NCI-H2029 treated with DMSO at 0.1 percent for 48 hours (cell line): ENCODE data around the gene SPATA2.
A peak's percentile ranks its signal among the peaks of the same experiment; 100 is the strongest.

ENCODE experiments used
- DNase-seq: peaks from one replicate; lab custom pipeline; 2025; lab: John Stamatoyannopoulos, UW

The SPATA2 gene

DNA sequence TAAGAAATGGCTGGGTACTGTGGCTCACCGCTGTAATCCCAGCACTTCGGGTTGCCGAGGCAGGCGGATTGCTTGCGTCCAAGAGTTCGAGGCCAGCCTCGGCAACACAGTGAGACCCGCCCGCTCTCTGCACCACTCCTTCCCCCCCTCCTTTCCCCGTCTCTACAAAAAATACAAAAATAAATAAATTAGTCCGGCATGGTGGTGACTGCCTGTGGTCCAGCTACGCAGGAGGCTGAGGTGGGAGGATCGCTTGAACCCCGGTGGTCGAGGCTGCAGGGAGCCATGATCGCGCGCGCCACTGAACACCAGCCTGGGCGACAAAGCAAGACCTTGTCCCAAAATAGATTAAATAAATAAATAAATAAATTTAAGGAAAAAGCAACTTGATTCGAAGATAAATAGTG is 20.4 kb upstream of the SPATA2 start:
- DNase-seq, result no peak

DNA sequence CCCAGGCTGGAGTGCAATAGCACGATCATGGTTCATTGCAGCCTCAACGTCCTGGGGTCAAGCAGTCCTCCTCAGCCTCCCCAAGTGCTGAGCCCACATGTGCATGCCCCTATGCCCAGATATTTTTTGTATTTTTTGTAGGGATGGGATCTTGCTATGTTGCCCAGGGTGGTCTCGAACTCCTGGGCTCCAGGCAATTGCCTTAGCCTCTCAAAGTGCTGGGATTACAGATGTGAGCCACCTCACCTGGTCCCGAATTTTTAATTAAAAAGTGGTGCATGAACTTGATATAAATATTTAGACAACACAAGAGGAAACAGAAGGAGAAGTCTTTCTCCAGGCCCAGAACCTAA is 13.8 kb upstream of the SPATA2 start:
- DNase-seq, result no peak

DNA sequence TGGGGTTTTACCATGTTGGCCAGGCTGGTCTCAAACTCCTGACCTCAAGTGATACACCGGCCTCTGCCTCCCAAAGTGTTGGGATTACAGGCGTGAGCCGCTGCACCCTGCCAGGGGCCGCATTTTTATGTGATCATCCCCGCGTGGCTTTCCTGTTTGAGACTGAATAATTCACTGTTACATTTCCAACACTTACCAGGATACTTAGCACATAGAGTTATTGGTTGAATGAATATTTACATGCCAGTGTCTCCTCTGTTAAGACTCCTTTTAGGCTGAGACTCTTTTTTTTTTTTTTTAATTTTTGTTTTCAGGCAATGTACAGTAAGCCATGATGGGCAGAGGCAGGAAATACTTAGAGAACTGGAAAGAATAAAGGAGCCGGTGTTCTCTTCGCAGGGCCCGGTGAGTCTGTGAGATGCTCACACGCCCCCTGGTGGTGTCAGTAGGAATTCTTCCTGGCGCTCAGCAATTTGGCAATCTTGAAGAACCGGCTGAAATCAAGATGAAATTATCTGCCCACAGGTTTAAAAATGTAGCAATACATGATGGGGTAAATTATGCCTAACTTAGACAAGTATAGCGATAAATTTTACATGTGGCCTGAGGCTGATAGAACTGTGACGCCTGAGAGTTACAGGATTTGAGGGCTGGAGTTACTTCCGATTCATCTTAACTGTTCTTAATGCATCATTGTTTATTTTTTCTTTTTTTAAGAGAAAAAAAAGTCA is 13.2 kb upstream of the SPATA2 start:
- DNase-seq, result peak; percentile 80

DNA sequence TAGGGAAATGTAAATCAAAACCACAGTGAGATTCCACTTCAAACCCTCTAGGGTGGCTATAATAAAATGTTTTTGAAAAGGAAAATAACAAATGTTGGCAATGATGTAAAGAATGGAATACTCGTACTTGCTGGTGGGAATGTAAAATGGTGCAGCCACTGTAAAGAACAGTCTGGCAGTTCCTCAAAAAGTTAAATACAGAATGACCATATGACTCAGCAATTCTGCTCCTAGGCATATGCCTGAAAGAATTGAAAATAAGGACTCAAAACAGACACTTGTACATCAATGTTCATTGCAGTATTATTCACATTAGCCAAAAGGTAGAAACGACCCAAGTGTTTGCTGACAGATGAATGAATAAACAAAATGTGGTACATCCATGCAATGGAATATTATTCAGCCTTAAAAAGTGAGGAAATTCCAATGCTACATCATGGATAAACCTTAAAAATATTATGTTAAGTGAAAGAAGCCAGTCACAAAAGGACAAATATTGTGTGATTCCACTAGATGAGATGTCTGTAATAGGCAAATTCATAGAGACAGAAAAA is 10.6 kb upstream of the SPATA2 start:
- DNase-seq, result no peak

DNA sequence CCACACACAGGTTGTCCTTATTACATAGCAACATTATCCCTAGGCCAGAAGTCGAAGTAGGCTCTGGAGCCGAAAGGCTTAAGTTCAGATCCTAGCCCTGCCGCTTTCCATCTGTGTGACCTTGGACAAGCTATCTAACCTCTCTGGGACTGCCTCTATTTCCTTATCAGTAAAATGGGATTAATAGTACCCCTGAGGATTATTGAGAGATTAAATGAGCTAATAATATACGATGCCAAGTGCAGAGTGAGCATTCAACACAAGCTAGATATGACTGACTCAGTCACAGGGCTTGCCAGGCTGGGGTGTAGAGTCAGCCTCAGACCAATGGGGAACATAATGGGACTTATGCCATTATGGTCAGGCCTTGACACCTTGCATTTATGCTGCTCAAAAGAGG is 8.9 kb upstream of the SPATA2 start:
- DNase-seq, result no peak

DNA sequence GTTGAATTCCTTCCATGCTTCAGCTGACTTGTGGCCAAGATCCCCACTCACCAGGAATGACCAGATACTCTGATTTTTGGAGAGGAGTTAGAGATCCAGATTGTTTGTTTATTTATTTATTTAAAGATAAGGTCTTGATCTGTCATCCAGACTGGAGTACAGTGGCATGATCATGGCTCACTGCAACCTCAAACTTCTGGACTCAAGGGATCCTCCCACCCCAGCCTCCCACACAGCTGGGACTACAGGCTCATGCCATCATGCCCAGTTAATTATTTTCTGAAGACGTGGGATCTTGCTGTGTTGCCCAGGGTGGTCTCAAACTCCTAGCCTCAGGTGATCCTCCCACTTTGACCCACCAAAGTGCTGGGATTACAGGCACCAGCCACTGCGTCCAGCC is 4.1 kb upstream of the SPATA2 start:
- no peak for DNase-seq

DNA sequence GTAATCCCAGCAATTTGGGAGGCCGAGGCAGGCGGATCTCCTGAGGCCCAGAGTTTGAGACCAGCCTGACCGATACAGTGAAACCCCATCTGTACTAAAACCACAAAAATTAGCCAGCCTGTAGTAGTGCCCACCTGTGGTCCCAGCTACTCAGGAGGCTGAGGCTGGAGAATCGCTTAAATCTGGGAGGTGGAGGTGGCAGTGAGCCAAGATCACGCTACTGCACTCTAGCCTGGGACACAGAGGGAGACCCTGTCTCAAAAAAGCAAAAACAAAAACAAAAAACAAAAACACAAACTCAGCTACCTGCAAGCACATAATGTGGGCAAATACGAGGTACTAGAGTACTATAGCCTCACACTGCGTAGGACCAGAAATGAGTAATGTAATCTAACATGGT is 3.7 kb upstream of the SPATA2 start:
- no peak for DNase-seq

DNA sequence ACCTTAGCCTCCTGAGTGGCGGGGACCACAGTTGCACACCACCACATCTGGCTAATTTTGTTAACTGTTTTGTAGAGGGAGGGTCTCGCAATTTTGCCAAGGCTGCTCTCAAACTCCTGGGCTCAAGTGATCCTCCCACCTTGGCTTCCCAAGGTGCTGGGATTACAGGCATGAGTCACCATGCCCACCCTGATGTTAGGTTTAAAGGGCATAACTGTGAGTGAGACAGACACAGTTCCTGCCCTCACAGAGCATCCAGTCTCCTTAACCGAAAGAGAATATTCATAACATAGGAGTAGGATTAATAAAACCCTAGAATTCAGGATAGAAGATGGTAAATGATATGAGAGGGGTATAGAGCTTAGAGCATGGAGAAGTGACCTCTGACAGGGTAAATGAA is 3.1 kb upstream of the SPATA2 start:
- DNase-seq, result no peak

DNA sequence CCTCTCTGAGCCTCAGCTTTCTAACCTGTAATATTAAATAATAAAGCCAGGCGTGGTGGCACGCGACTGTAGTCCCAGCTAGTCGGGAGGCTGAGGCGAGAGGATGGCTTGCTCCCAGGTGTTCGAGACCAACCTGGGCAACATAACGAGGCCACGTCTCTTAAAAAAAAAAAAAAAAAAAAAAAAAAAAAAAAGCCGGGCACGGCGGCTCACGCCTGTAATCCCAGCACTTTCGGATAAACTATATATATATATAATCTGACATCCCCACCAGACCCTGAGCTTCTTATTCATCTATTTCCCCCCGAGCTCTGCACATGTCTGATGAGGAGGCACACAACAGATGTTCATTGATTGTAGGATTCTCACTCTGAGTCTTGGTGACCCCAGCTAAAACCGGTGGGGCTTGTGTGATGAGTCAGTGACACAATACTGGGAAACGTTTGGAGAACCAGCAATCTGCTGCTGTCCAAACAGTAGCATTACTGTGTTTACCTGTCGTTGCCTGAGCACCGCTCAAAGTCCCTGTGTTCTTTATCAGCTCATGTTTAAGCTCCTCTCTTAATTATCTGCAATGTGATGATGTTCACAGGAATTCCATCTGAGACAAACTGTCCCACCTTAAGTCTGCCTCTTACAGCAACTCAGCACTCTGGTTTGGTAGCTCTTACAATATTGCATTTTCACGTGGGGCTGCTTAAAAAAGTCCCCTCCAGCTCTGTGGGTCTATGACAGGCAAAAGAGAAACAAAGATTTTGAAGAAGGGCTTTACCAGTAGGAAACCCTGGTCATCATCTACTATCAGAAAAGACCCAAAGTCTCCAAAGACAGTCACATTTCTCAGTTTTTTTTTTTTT is 1.0 kb upstream of the SPATA2 start:
- DNase-seq, result peak; percentile 83

DNA sequence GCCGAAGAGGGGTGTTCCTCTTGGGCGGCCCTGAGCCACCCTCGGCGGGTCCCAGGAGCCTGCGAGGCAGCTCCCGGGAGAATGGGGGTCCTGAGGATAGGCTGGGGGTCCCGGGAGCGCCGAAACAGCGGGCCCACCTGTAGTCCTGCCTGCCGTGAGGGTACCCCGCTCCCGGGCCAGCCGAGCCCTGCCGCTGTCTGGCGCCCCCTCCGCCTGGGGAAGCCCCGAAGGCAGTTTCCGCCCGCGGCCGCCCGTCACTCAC is 280 bp downstream of the SPATA2 start:
- no peak for DNase-seq

DNA sequence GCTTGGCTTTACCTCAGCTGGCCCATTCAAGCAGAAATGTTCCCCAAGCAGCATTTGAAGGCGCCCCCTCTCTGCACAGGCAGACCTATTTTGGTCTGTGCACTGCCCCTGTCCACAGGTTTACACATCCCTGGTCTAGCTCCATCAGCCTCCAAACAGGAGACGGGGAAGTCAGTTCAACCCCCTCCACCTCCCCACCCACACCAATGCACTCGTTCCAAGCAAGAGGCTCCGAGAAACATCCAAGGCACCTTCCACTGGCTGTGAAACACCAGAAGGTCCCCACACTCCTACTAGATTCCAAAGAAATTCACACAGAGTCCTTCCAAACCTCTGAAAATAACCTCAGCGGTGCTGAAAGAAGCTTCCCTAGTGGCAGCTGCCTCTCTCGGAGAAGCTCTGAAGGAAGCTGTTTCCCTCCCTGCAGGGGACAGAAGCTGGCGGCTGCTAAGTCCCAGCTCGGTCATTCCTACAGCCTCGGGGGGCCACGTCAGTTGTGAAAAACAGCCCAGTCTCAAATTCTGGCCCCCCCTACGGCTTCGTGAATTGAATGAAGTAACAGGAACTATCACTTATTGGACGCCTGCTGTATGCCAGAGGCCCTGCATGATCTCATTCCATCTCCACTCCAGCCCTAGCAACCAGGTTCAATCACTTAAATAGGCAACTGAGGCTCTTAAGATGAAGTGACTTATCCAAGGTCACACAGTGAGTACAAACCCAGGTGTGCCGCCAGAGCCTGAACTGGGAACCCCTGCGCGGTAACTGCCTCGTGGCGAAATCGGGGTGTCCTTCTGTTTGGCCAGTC is 815 bp downstream of the SPATA2 start:
- no peak for DNase-seq

DNA sequence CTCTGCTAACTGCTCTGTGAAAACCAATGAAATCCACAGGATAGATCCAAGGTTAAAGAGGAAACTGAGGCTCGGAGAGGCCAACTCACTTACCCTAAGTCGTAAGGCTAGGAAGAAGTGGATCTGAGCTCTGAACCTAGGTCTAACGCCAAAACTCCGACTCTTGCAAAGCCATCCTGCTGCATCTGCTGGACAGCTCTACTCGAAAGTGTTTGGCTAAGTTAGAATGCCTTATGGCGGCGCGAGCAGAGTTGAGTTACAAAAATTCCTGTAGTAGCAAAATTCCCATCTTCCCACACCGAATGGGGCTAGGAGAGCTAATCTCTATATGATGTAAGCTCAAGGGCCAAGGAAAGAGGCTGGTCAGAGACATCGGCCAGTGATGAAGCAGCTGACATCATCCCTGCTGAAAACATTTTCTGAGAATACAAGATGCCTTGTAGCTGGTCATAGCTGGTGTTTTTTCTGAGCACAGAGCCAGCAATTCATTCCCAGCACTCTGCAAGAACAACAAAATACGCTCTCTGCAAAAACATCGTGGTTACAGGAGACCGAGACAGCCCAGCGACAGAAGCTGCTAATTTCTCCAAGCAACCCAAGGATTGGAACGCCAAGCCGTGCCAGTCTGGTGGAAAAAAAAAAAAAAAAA is 1.8 kb downstream of the SPATA2 start:
- no peak for DNase-seq

DNA sequence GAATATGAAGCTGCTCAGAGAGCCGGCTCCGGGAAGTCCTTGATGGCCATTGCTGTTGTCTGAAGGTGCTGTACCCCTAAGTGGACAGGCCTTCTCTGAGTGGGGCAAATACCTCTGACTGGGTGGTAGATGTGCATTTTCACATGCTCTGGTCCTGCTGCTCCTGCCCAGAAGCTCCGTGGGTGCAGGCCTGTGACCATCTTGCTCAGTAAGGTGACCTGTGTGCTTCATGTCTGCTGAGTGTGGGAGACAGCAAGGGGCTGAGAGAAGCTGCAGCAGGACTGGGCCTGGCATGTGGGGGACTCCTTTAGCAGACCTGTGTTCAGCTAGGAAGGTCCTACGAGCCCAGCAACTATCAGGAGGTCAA is 5.0 kb downstream of the SPATA2 start:
- DNase-seq, result no peak

DNA sequence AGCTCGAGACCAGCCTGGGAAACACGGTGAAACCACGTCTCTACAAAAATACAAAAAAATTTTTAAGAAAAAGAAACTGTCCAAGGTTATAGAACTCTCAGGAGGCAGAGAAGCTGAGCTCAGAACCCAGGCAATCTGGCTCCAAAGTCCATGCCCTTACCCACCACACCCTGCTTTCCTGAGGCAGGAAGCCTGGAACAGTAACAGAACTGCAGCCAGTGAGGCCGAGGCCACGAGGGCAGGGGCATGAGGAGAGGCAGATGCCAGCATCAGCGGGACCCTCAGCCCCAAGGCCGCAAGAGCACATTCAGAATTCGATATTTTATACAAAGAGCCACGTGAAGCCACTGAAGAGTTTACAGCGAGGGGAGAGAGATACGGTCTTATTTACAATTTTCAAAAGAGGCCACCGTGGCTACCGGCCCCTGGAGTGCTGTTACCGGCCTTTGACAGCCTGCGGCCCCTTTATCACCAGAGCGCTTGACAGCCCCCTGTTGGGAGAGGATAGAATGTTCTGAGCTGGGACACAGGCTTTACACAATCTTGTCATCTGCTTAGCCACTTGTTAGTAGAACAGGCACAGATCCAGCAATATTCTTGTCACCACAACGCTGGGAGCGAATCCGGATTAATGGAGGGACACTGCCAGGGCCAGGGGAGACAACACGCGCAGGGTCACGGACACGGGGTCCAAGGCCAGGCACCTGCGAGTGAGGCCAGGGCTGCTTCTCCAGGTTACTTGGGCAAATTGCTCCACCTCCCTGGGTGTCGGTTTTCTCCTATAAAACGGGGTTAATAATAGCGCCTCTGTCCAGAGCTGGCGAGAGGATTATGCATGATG is 5.6 kb downstream of the SPATA2 start:
- no peak for DNase-seq

DNA sequence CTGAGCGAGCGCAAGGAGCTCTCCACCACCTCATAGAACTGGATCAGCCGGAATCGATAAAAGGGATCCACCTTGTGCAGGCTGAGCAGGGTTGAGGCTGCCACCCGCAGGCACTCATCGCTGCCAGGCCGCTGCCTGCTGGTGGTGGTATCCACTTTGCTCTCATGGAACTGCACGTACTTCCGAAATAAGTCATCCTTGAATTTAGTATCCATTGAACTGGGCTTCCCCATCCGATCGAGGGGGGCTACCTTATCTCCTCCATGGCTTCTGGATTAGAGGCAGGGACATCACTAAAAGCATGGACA is 7.1 kb downstream of the SPATA2 start:
- DNase-seq, result no peak

DNA sequence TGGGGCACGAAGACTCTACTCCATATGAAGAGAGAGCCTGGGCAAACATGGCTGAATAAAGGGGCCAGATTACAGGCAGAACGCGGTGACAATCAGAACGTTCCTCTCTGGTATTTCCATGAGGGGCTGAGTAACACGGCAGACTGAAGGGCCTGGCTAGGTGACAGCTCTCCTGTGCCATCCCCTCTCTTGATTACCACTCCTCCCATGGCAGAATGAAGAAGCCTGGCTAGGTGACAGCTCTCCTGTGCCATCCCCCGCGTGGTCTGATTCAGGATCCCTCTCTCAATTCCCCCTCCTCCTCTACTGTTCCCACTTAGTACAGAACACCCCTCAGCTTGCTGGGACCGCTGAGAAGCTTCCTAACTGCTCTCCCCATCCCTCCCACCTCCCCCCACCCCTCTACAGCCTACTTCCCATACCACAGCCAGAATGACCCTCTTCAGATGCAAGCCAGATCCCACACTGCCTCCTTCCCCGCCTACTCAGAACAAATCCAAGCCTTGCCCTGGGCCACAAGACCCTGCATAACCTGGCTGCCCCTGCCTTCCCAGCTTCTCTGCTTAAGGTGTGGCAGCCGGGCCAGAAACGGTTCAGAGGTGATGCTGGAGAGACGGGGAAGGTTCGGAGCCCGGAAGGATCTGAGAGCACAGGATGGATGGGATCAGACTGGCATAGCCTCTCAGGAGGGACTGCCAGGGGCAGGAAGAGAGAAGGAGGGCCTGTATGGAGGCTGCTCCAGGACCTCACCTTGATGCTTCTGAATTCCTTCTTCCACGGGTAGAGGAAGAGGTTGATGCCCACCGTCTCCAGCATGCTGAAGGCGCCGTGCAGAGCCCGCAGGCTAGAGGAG is 7.7 kb downstream of the SPATA2 start:
- DNase-seq, result peak; percentile 93

DNA sequence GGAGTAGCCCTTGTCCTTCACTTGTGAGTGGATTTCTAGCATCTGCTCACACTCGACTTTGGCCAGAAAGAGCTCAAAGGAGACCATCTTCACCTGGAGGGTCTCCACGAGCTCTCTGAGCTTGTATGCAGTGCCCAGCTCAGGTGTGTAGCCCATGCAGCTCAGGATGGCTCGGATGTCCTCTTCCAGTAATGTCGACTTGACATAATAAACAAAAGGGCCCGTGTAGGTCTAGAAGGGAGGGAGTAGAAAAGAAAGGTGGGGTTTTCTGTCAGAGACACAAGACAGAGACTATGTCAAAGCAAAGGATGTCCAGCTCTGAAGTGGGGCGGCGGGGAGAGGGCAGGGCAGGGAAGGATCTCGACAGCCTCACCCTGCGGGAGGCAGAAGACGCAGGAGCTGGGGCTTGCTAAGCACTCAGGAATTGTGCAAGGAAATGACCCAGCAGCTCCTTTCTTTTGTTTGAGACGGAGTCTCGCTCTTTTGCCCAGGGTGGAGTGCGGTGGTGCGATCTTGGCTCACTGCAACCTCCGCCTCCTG is 8.6 kb downstream of the SPATA2 start:
- no peak for DNase-seq

DNA sequence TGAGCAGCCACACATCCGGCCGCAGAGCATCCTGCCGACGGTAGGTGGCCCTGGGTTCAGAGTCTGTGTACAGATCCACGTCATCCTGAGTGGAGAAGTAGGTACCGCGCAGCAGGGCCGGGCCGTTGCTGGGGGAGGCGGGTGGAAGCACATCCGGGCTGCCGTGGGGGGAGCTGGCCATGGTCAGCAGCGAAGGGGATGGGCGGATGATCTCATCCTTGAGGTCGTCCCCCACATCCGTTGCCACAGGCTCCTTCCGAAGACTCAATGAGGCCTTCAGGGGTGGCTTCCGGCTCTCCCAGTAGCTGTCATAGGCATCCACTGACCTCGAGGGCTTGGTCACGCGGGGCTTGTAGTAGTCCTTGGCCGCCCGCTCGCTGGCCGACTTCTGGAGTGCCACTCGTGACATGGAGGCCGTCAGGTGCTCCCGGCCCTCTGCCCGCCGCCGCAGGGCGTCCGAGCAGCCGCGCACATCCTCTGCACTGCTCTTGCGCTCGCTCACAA is 9.2 kb downstream of the SPATA2 start:
- DNase-seq, result no peak

DNA sequence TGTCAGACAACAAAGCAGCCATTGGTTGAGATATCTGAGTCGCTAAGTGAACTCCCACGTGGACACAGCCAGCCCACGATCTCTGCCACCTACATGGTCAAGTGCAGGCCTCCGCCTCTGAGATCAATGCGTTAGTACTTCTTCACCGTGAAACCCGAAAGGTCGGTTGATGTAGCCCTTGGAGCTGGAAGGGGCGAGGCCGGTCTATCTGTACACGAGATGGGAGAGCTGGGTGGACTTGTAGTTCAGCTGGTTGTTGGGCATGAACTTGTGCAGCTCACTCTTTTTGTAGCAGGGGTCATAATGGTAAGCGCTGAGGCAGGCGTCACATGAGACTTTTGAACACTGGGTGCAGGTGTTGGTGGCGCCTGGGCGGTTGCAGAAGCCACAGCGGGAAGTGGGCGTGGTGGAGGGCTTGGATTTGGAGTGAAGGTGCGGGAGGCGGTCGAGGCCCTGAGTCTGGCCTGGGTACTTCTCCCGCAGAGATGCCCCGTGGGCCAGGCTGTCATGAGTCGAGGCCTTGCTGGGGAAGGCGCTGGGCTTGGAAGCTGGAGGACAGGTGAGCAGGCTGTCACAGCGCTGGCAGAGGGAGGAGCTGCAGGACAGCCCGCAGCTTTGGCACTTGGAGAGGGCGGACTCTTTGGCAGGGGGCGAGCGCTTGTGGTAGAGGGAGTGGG is 9.8 kb downstream of the SPATA2 start:
- no peak for DNase-seq
